Measurements from ENCODE around the gene C4orf17.
"Not testable (repeated sequence)": the region's sequence is repeated elsewhere in the genome, so short reads cannot be mapped to it uniquely, and the experiment has no call there.

The C4orf17 gene

GRCh38 chr4:99529956-99530355 is 19.1 kb downstream of the C4orf17 start:
- DNase-seq (ENCODE audit: low read depth), result no peak
- H3K4me3 ChIP-seq (ENCODE audit: control insufficient read depth, low read depth, low read length), result no peak overlapping the region
- TF ChIP-seq CTCF (conservative IDR thresholded peaks at IDR 0.05; ENCODE audit: control insufficient read depth, insufficient read depth, low read depth, low read length), result no peak

GRCh38 chr4:99534699-99535098 is 23.9 kb downstream of the C4orf17 start:
- DNase-seq (ENCODE audit: low read depth); H3K4me3 ChIP-seq (ENCODE audit: control insufficient read depth, low read depth, low read length): not testable (repeated sequence)

- H3K4me3 ChIP-seq (ENCODE audit: control insufficient read depth, low read depth, low read length), result no peak overlapping the region
- DNase-seq (ENCODE audit: low read depth), result no peak
- no peak for TF ChIP-seq CTCF (conservative IDR thresholded peaks at IDR 0.05; ENCODE audit: control insufficient read depth, insufficient read depth, low read depth, low read length)
These were observed 25.4 kb downstream of the C4orf17 start for GRCh38 chr4:99536271-99536670.

GRCh38 chr4:99536848-99537247 is 26.0 kb downstream of the C4orf17 start:
- TF ChIP-seq CTCF (conservative IDR thresholded peaks at IDR 0.05; ENCODE audit: control insufficient read depth, insufficient read depth, low read depth, low read length), result no peak
- DNase-seq (ENCODE audit: low read depth), result no peak
- no peak overlapping the region for H3K4me3 ChIP-seq (ENCODE audit: control insufficient read depth, low read depth, low read length)

- no peak for TF ChIP-seq CTCF (conservative IDR thresholded peaks at IDR 0.05; ENCODE audit: control insufficient read depth, insufficient read depth, low read depth, low read length)
- no peak overlapping the region for H3K4me3 ChIP-seq (ENCODE audit: control insufficient read depth, low read depth, low read length)
- no peak for DNase-seq (ENCODE audit: low read depth)
These were observed 26.9 kb downstream of the C4orf17 start for GRCh38 chr4:99537674-99538073.

GRCh38 chr4:99540277-99540939 is 29.6 kb downstream of the C4orf17 start:
- H3K4me3 ChIP-seq (ENCODE audit: control insufficient read depth, low read depth, low read length), result no peak overlapping the region
- no peak for DNase-seq (ENCODE audit: low read depth)
- no peak for TF ChIP-seq CTCF (conservative IDR thresholded peaks at IDR 0.05; ENCODE audit: control insufficient read depth, insufficient read depth, low read depth, low read length)

- H3K4me3 ChIP-seq (ENCODE audit: control insufficient read depth, low read depth, low read length), result no peak overlapping the region
- DNase-seq (ENCODE audit: low read depth), result no peak
- TF ChIP-seq CTCF (conservative IDR thresholded peaks at IDR 0.05; ENCODE audit: control insufficient read depth, insufficient read depth, low read depth, low read length), result no peak
These were observed 42.1 kb downstream of the C4orf17 start for GRCh38 chr4:99552872-99553271.
